Neural progenitor cell (in vitro differentiated cells): ENCODE results near the gene CTSK. TPM values are rescaled to one million over a fixed set of nuclear protein-coding genes. Genes with fewer than 3 reads are reported as not detected.
"Not testable (repeated sequence)": the region's sequence is repeated elsewhere in the genome, so short reads cannot be mapped to it uniquely, and the experiment has no call there.

ENCODE experiments used
- DNase-seq: peaks from one replicate; pipeline ENCODE4 v3.0.0-alpha.2; 2016; ENCODE audit warnings: low spot score
- H2AFZ ChIP-seq: fragments of 200-600 bp; sonication (generic); replicated peaks from 2 replicates; pipeline ENCODE4 v1.6.1; 2016; ENCODE audit warnings: antibody characterized with exemption
- H3F3A ChIP-seq: fragments of 200-600 bp; sonication (generic); 2 replicates; pipeline ENCODE4 v1.6.1; 2016; ENCODE audit warnings: antibody characterized with exemption, low read depth
- H3K27ac ChIP-seq: fragments of 200-600 bp; sonication (generic); 2 replicates; pipeline ENCODE4 v1.5.1; 2016; ENCODE audit warnings: mild to moderate bottlenecking
- H3K27me3 ChIP-seq: fragments of 200-600 bp; sonication (generic); 2 replicates; pipeline ENCODE4 v1.6.1; 2016; ENCODE audit warnings: mild to moderate bottlenecking, moderate library complexity
- H3K36me3 ChIP-seq: fragments of 200-600 bp; sonication (generic); 2 replicates; pipeline ENCODE4 v1.5.1; 2016
- H3K4me1 ChIP-seq: fragments of 200-600 bp; sonication (generic); 2 replicates; pipeline ENCODE4 v1.6.1; 2016; ENCODE audit warnings: mixed run types
- H3K4me2 ChIP-seq: fragments of 200-600 bp; sonication (generic); 2 replicates; pipeline ENCODE4 v1.6.1; 2016
- H3K4me3 ChIP-seq: fragments of 200-600 bp; sonication (generic); 2 replicates; pipeline ENCODE4 v1.5.1; 2016
- H3K79me2 ChIP-seq: fragments of 200-600 bp; sonication (generic); 2 replicates; pipeline ENCODE4 v1.6.1; 2016; ENCODE audit warnings: low read depth
- H3K9ac ChIP-seq: fragments of 200-600 bp; sonication (generic); 2 replicates; pipeline ENCODE4 v1.6.1; 2016
- H3K9me3 ChIP-seq: fragments of 200-600 bp; sonication (generic); 2 replicates; pipeline ENCODE4 v1.5.1; 2016; ENCODE audit warnings: low read depth
- H4K20me1 ChIP-seq: fragments of 200-600 bp; sonication (generic); 2 replicates; pipeline ENCODE4 v1.6.1; 2016; ENCODE audit warnings: low read depth
- H3K27ac Mint-ChIP-seq: 3 replicates; pipeline ENCODE4 v1.8.0; 2021; ENCODE audit warnings: mixed read lengths
- H3K27me3 Mint-ChIP-seq: 2 replicates; pipeline ENCODE4 v1.8.0; 2022; ENCODE audit warnings: low read depth, mild to moderate bottlenecking, inconsistent platforms, moderate library complexity, mixed read lengths; ENCODE audit not compliant: insufficient read depth
- H3K36me3 Mint-ChIP-seq: 3 replicates; pipeline ENCODE4 v1.8.0; 2021; ENCODE audit warnings: mixed read lengths
- H3K4me1 Mint-ChIP-seq: 3 replicates; pipeline ENCODE4 v1.8.0; 2021; ENCODE audit warnings: mixed read lengths
- H3K4me3 Mint-ChIP-seq: 3 replicates; pipeline ENCODE4 v1.8.0; 2021; ENCODE audit warnings: mild to moderate bottlenecking, moderate library complexity, mixed read lengths
- H3K9me3 Mint-ChIP-seq: 3 replicates; pipeline ENCODE4 v1.8.0; 2020; ENCODE audit warnings: mixed read lengths
- CTCF ChIP-seq: fragments of 200-600 bp; sonication (generic); IDR thresholded peaks from 2 replicates; pipeline ENCODE4 v1.5.1; 2017; ENCODE audit warnings: antibody characterized with exemption, mild to moderate bottlenecking
- EZH2 ChIP-seq: fragments of 200-600 bp; sonication (generic); IDR thresholded peaks from 2 replicates; pipeline ENCODE4 v1.6.1; 2017; ENCODE audit warnings: antibody characterized with exemption, mild to moderate bottlenecking, moderate library complexity
- EZH2phosphoT487 ChIP-seq: fragments of 200-600 bp; sonication (generic); IDR thresholded peaks from 2 replicates; pipeline ENCODE4 v1.6.1; 2017; ENCODE audit warnings: antibody characterized with exemption
- total RNA-seq: library from RNA; depleted of rRNA; stranded (reverse); fragments of >200 nt; gene quantifications from 2 replicates; pipeline ENCODE4 v1.2.3, GENCODE V29; 2015; ENCODE audit warnings: low replicate concordance

Gene CTSK
- total RNA-seq, 1 donor from 2014 or later = 6.7 TPM

- Histone ChIP-seq H3K4me1 (no peaks in the 10 kb centered on the region), H3F3A (no peaks in the 10 kb centered on the region), H3K79me2 (no peaks in the 10 kb centered on the region), H2AFZ (no peak overlapping the region), H3K9ac (no peak overlapping the region), H3K9me3 (no peaks in the 10 kb centered on the region), H3K4me3 (no peak overlapping the region), H3K4me2 (no peak overlapping the region), H4K20me1 (no peaks in the 10 kb centered on the region), H3K27me3 (no peaks in the 10 kb centered on the region), H3K27ac (no peak overlapping the region), H3K36me3 (no peaks in the 10 kb centered on the region)
- Mint-ChIP-seq H3K4me3 (no peak overlapping the region), H3K27me3 (no peaks in the 10 kb centered on the region), H3K4me1 (no peaks in the 10 kb centered on the region), H3K36me3 (peaks cover 14% of the 10 kb centered on the region), H3K9me3 (no peaks in the 10 kb centered on the region), H3K27ac (no peak overlapping the region)
- no peak for DNase-seq
- TF ChIP-seq EZH2phosphoT487 (no peak), EZH2 (no peak), CTCF (no peak)
Observed at GRCh38 chr1:150843474-150843873, 35.4 kb upstream of the CTSK start.

GRCh38 chr1:150842964-150843363, 34.9 kb upstream of the CTSK start:
- no peak overlapping the region for H3K9ac ChIP-seq
- H3K9me3 ChIP-seq = no peaks in the 10 kb centered on the region
- Mint-ChIP-seq H3K36me3 (peaks cover 14% of the 10 kb centered on the region), H3K4me1 (no peaks in the 10 kb centered on the region), H3K4me3 (no peak overlapping the region), H3K27me3 (no peaks in the 10 kb centered on the region), H3K9me3 (no peaks in the 10 kb centered on the region), H3K27ac (no peak overlapping the region)
- no peak overlapping the region for H2AFZ ChIP-seq
- H3K27me3 ChIP-seq = no peaks in the 10 kb centered on the region
- H3K79me2 ChIP-seq = no peaks in the 10 kb centered on the region
- no peak overlapping the region for H3K27ac ChIP-seq
- TF ChIP-seq EZH2 (no peak), EZH2phosphoT487 (no peak)
- H3K4me1 ChIP-seq = no peaks in the 10 kb centered on the region
- no peaks in the 10 kb centered on the region for H3K36me3 ChIP-seq
- no peak overlapping the region for H3K4me2 ChIP-seq
- H4K20me1 ChIP-seq = no peaks in the 10 kb centered on the region
- no peaks in the 10 kb centered on the region for H3F3A ChIP-seq
- DNase-seq = no peak
- H3K4me3 ChIP-seq = no peak overlapping the region

- H3K9ac ChIP-seq = no peak overlapping the region
- no peaks in the 10 kb centered on the region for H3K9me3 ChIP-seq
- no peaks in the 10 kb centered on the region for H4K20me1 ChIP-seq
- Mint-ChIP-seq H3K27ac (no peak overlapping the region), H3K36me3 (peaks cover 12% of the 10 kb centered on the region), H3K27me3 (no peaks in the 10 kb centered on the region), H3K4me3 (no peak overlapping the region), H3K9me3 (no peaks in the 10 kb centered on the region), H3K4me1 (no peaks in the 10 kb centered on the region)
- no peaks in the 10 kb centered on the region for H3K79me2 ChIP-seq
- no peaks in the 10 kb centered on the region for H3F3A ChIP-seq
- TF ChIP-seq EZH2phosphoT487 (no peak), CTCF (no peak), EZH2 (no peak)
- H3K4me2 ChIP-seq = no peak overlapping the region
- H3K4me3 ChIP-seq = no peak overlapping the region
- no peaks in the 10 kb centered on the region for H3K27me3 ChIP-seq
- no peaks in the 10 kb centered on the region for H3K4me1 ChIP-seq
- no peaks in the 10 kb centered on the region for H3K36me3 ChIP-seq
- H3K27ac ChIP-seq = no peak overlapping the region
- H2AFZ ChIP-seq = no peak overlapping the region
- DNase-seq = no peak
Observed at GRCh38 chr1:150842343-150842742, 34.3 kb upstream of the CTSK start.

- Histone ChIP-seq H3K4me3 (no peak overlapping the region), H3K27me3 (no peaks in the 10 kb centered on the region), H3F3A (no peaks in the 10 kb centered on the region), H4K20me1 (no peaks in the 10 kb centered on the region), H3K9me3 (no peaks in the 10 kb centered on the region), H3K9ac (peak overlapping the region; percentile 52), H3K4me2 (no peak overlapping the region), H3K4me1 (no peaks in the 10 kb centered on the region), H2AFZ (no peak overlapping the region), H3K79me2 (no peaks in the 10 kb centered on the region), H3K27ac (no peak overlapping the region), H3K36me3 (no peaks in the 10 kb centered on the region)
- Mint-ChIP-seq H3K4me1 (no peaks in the 10 kb centered on the region), H3K36me3 (peaks cover 11% of the 10 kb centered on the region), H3K9me3 (no peaks in the 10 kb centered on the region), H3K27ac (no peak overlapping the region), H3K4me3 (no peak overlapping the region), H3K27me3 (no peaks in the 10 kb centered on the region)
- no peak for TF ChIP-seq EZH2
- no peak for TF ChIP-seq CTCF
- TF ChIP-seq EZH2phosphoT487 = no peak
- DNase-seq = no peak
Observed at GRCh38 chr1:150841626-150842025, 33.6 kb upstream of the CTSK start.

GRCh38 chr1:150840850-150841249, 32.8 kb upstream of the CTSK start:
- not testable (repeated sequence) for H3K9me3 Mint-ChIP-seq, H3K36me3 ChIP-seq, H3K79me2 ChIP-seq, H3F3A ChIP-seq, H3K4me3 Mint-ChIP-seq, H3K27ac Mint-ChIP-seq, H3K9ac ChIP-seq, H3K4me2 ChIP-seq, H2AFZ ChIP-seq, H3K27me3 ChIP-seq, H3K27me3 Mint-ChIP-seq, H3K4me1 Mint-ChIP-seq, H3K27ac ChIP-seq, DNase-seq, H3K4me1 ChIP-seq, H3K36me3 Mint-ChIP-seq, H4K20me1 ChIP-seq, H3K4me3 ChIP-seq, H3K9me3 ChIP-seq
